Gastrocnemius medialis (tissue), 4 donors: Measurements from ENCODE around the gene DNAJB4. TPM values are rescaled to one million over a fixed set of nuclear protein-coding genes. Genes with fewer than 3 reads are reported as not detected.
A peak's percentile ranks its signal among the peaks of the same experiment; 100 is the strongest.

Source experiments
- ATAC-seq, 2 donors: fragments of 150-250 bp; one replicate each; pipeline ENCODE4 v1.9.1; 2016
- DNase-seq, 2 donors: peaks; one replicate each; pipeline ENCODE4 v3.0.0-alpha.2; 2019
- H3K27ac ChIP-seq, 4 donors: fragments of 200-600 bp; sonication (generic); 1 replicate in 1 of 4; 2 replicates in 3 of 4; pipeline ENCODE4 v1.5.1; 2016 to 2018; ENCODE audit warnings: mild to moderate bottlenecking in 2 of 4, moderate library complexity in 1 of 4
- H3K27me3 ChIP-seq, 3 donors: fragments of 200-600 bp; sonication (generic) in 2 of 3; 1 replicate in 1 of 3; 2 replicates in 2 of 3; pipeline versions ENCODE4 v1.5.1 to v1.6.0; 2016 to 2019; ENCODE audit warnings: mild to moderate bottlenecking in 1 of 3, moderate library complexity in 1 of 3
- H3K36me3 ChIP-seq, 2 donors: fragments of 200-600 bp; sonication (generic) in 1 of 2; one replicate each; pipeline ENCODE4 v1.5.1; 2017 to 2018
- H3K4me1 ChIP-seq, 2 donors: fragments of 200-600 bp; sonication (generic) in 1 of 2; one replicate each; pipeline ENCODE4 v1.5.1; 2016 to 2017; ENCODE audit warnings: mild to moderate bottlenecking in 2 of 2
- H3K4me3 ChIP-seq, 4 donors: fragments of 200-600 bp; sonication (generic) in 3 of 4; 1 replicate in 1 of 4; 2 replicates in 3 of 4; pipeline ENCODE4 v1.5.1; 2016 to 2019; ENCODE audit warnings: mild to moderate bottlenecking in 2 of 4
- H3K9me3 ChIP-seq, 3 donors: fragments of 200-600 bp; sonication (generic) in 2 of 3; 1 replicate in 1 of 3; 2 replicates in 2 of 3; pipeline ENCODE4 v1.5.1; 2016 to 2019
- POLR2A ChIP-seq, 2 donors: fragments of 450-650 bp; IDR thresholded peaks; one replicate each; pipeline ENCODE4 v1.6.1; 2017; ENCODE audit warnings: antibody characterized with exemption in 2 of 2, mild to moderate bottlenecking in 2 of 2, moderate library complexity in 2 of 2
- in situ Hi-C, 4 donors: fragments of 200-750 bp; cut with MboI; loops; one replicate each; pipeline versions ENCODE4 v1.15.0 to v1.8.0; 2017; ENCODE audit warnings: low sequenced_read_pairs in 4 of 4
- intact Hi-C: fragments of 100-400 bp; cut with DNase I; formaldehyde crosslinking; loops from one replicate; pipeline ENCODE4 v1.15.1; 2023; ENCODE audit warnings: low total_unique reads
- total RNA-seq, 4 donors: library from RNA; depleted of rRNA; stranded (reverse); fragments of >200 nt; gene quantifications; one replicate each; pipeline versions ENCODE4 v1.1.0 to v1.2.3, GENCODE V29; 2016
- TF ChIP-seq, protein P1 (sequence below), 5 experiments: fragments of 450-650 bp in 3 of 5; fragments of 200-600 bp in 2 of 5; sonication (generic) in 2 of 5; IDR thresholded peaks in 4 of 5; conservative IDR thresholded peaks in 1 of 5; 1 replicate in 4 of 5; 2 replicates in 1 of 5; pipeline ENCODE4 v1.5.1; 2016 to 2019; ENCODE audit warnings: antibody characterized with exemption in 5 of 5, mild to moderate bottlenecking in 3 of 5, moderate library complexity in 3 of 5

Gene DNAJB4
- total RNA-seq, 4 donors from 2014 or later: 35.6 to 84.9 (median 45.3) TPM

GRCh38 chr1:78044796-78045562, 40.2 kb downstream of the DNAJB4 start:
- intact Hi-C loops: loop anchor here (5.0 to 10.0 kb wide), 2 partner anchors 38 to 140 kb away; no protein-coding TSS in a partner anchor
- in situ Hi-C loops: no loop called here
- Histone ChIP-seq H3K9me3 (no peaks in the 10 kb centered on the region), H3K27me3 (no peaks in the 10 kb centered on the region), H3K36me3 (no peaks in the 10 kb centered on the region), H3K27ac (peak overlapping the region; percentile 70 to 84 (median 78)), H3K4me3 (peak overlapping the region; percentile 66 to 87 (median 76)), H3K4me1 (peaks cover 17 to 34% of the 10 kb centered on the region in 2 donors)
- TF ChIP-seq POLR2A (IDR thresholded peaks at IDR 0.05): no peak
- TF ChIP-seq, protein P1, sequence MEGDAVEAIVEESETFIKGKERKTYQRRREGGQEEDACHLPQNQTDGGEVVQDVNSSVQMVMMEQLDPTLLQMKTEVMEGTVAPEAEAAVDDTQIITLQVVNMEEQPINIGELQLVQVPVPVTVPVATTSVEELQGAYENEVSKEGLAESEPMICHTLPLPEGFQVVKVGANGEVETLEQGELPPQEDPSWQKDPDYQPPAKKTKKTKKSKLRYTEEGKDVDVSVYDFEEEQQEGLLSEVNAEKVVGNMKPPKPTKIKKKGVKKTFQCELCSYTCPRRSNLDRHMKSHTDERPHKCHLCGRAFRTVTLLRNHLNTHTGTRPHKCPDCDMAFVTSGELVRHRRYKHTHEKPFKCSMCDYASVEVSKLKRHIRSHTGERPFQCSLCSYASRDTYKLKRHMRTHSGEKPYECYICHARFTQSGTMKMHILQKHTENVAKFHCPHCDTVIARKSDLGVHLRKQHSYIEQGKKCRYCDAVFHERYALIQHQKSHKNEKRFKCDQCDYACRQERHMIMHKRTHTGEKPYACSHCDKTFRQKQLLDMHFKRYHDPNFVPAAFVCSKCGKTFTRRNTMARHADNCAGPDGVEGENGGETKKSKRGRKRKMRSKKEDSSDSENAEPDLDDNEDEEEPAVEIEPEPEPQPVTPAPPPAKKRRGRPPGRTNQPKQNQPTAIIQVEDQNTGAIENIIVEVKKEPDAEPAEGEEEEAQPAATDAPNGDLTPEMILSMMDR (IDR thresholded peaks at IDR 0.05 in 4 of 5, conservative IDR thresholded peaks at IDR 0.05 in 1 of 5): no peak
- ATAC-seq: no peak
- DNase-seq: no peak

- intact Hi-C loops: loop anchor here (5.0 to 10.0 kb wide), 2 partner anchors 38 to 141 kb away; no protein-coding TSS in a partner anchor
- DNase-seq (no peak), ATAC-seq (peak in 1 of 2 donors; percentile 4)
- peaks cover 17 to 34% of the 10 kb centered on the region in 2 donors for H3K4me1 ChIP-seq
- in situ Hi-C loops: no loop called here
- peak overlapping the region; percentile 70 to 84 (median 78) for H3K27ac ChIP-seq
- H3K36me3 ChIP-seq: no peaks in the 10 kb centered on the region
- TF ChIP-seq, protein P1 (IDR thresholded peaks at IDR 0.05 in 4 of 5, conservative IDR thresholded peaks at IDR 0.05 in 1 of 5): no peak
- TF ChIP-seq POLR2A (IDR thresholded peaks at IDR 0.05): no peak
- H3K27me3 ChIP-seq: no peaks in the 10 kb centered on the region
- peak overlapping the region; percentile 66 to 87 (median 76) for H3K4me3 ChIP-seq
- H3K9me3 ChIP-seq: no peaks in the 10 kb centered on the region
These were observed 40.8 kb downstream of the DNAJB4 start for GRCh38 chr1:78045563-78045925.

DNA sequence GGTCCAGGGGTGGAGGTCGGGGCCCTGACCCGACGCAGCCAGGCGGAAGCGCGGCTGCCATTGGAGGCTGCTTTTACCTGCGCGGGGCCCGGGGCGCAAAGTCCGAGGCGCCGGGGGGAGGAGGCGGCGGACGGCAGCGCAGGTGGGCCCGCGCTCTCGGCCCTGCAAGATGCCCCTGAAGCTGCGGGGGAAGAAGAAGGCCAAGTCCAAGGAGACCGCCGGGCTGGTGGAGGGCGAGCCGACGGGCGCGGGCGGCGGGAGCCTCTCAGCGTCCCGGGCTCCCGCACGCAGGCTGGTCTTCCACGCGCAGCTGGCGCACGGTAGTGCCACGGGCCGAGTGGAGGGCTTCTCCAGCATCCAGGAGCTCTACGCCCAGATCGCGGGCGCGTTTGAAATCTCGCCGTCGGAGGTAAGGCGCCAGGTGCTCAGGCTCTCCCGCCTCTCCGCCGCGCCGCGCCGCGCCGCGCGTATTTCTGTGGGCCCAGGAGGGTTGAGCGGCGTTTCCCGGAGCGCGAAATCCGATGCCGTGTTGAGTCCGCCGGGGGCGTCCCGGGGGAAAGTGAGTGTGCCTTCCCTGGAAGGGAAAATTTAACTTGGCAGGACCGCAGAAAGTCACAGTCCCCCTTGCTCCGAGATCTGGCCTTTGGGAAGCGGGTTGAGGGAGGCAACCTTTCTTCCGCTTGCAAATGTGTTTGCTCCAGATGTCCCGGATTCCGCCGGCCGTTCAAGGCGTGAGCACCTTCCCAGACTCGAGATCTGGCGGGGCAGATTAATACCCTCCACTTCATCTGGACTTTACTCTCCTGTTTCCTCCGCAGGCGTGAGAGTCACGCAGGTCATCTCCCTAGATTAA, 41.4 kb downstream of the DNAJB4 start, which contains the start of gene GIPC2:
Gene GIPC2 (plus strand): TSS at position 41 of the 853 bp plus-strand sequence. CDS start 129 bp downstream, at position 170.
- Histone ChIP-seq H3K4me1 (peaks cover 17 to 34% of the 10 kb centered on the region in 2 donors), H3K9me3 (no peaks in the 10 kb centered on the region), H3K27me3 (no peaks in the 10 kb centered on the region), H3K36me3 (no peaks in the 10 kb centered on the region), H3K4me3 (peak within 1 kb of the TSS; percentile 66 to 87 (median 76)), H3K27ac (peak within 1 kb of the TSS; percentile 70 to 84 (median 78))
- ATAC-seq (peak; percentile 51 to 75), DNase-seq (peak in 1 of 2 donors; percentile 23)
- in situ Hi-C loops: no loop called here
- intact Hi-C loops: loop anchor here (2.0 to 10.0 kb wide), 4 partner anchors 39 to 141 kb away; partner anchors contain the start of gene FUBP1
- TF ChIP-seq, protein P1 (IDR thresholded peaks at IDR 0.05 in 4 of 5, conservative IDR thresholded peaks at IDR 0.05 in 1 of 5): no peak
- peak in 1 of 2 donors; percentile 5 for TF ChIP-seq POLR2A (IDR thresholded peaks at IDR 0.05)

DNA sequence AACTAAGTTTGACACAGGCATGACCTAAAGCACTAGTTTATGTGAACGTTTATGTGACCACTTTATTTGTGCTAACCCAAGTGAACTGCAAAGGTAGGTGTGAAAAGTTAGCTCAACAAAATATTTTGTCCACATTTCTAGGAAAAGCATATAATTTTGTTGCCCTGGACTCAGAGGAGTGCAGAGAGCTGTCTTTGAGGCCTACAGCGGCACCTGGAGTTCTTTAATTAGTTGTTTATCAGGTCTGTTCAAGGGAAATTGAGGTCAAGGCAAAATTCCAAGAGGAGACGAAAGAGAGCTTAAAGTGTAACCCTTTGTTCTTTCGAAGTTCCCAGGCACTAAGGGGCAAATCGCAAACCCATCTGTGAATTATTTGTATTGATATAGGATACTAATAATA, 42.4 kb downstream of the DNAJB4 start:
- Histone ChIP-seq H3K4me1 (peaks cover 19 to 37% of the 10 kb centered on the region in 2 donors), H3K27me3 (no peaks in the 10 kb centered on the region), H3K36me3 (no peaks in the 10 kb centered on the region), H3K27ac (peak overlapping the region; percentile 70 to 84 (median 78)), H3K4me3 (peak overlapping the region; percentile 66 to 87 (median 76)), H3K9me3 (no peaks in the 10 kb centered on the region)
- TF ChIP-seq, protein P1 (IDR thresholded peaks at IDR 0.05 in 4 of 5, conservative IDR thresholded peaks at IDR 0.05 in 1 of 5): peak in 2 of 5 experiments; percentile 22 to 27
- TF ChIP-seq POLR2A (IDR thresholded peaks at IDR 0.05): no peak
- DNase-seq (peak in 1 of 2 donors; percentile 26), ATAC-seq (peak; percentile 50 to 88)
- in situ Hi-C loops: no loop called here
- intact Hi-C loops: loop anchor here (2.0 to 10.0 kb wide), 4 partner anchors 40 to 142 kb away; partner anchors contain the start of gene FUBP1
